Cardiac septum (tissue), 1 donor: ENCODE measurements around the gene ENTPD8. TPM values are rescaled to one million over a fixed set of nuclear protein-coding genes. Genes with fewer than 3 reads are reported as not detected.
"Not testable (repeated sequence)": the region's sequence is repeated elsewhere in the genome, so short reads cannot be mapped to it uniquely, and the experiment has no call there.

Source experiments
- DNase-seq: peaks from one replicate; pipeline ENCODE4 v3.0.0-alpha.2; 2020; ENCODE audit warnings: low spot score
- intact Hi-C: fragments of 100-400 bp; cut with DNase I; formaldehyde crosslinking; loops from one replicate; pipeline ENCODE4 v1.14.0; 2022
- total RNA-seq: library from RNA; stranded (reverse); fragmentation: NEBNext Ultra II Directional; extraction: Animal tissue kit (Norgen Biotek cat#: 25700); gene quantifications from one replicate; pipeline ENCODE4 v1.2.1, GENCODE V29; 2021
- donor health status: DM: no; HTN: no; CAD: no.

Gene ENTPD8
- total RNA-seq, 1 donor from 2014 or later = not detected

DNA sequence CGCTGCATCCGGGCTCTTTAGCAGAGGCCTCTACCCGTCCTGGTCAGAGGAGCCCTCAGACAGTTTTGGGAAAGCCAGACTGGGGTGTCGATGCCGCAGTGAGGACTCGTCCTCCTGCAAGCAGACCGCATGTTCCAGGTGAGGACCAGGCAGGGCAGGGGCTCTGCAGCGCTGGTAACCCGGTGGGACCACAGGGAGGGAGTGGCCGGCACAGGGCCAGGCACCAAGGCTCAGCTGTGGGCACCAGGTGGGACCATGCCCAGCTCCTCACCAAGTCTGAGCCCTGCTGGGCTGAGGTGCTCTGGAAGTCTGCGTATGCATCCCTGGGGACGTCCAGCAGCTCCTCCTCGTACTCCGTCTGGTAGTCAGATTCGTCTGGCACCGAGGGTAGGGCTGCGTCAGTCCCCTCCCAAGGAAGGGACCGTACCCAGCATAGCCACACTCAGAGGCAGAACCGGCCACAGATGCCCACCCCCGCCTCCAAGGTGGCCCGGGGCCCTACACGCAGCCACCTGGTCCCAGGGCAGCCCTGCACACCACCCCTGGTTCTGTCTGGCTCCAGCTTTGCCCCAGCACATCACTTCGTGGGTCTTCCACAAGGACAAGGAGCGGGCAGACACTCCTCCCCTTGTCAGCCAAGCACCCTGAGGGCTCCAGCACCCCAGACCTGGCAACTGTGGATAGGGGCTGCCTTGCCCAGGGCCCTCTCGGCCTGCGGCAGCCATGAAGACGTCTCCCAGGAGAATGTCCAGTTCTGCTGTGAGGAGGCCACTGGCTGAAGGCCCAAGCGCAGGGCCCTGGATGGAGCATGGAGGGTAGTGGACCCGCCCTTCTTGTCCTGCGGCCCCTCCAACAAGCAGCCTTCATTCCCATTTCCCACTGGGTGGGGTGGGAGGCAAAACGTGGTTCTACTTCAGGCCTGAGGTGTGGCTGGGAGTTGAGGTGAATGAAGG, 19.5 kb upstream of the ENTPD8 start:
- intact Hi-C loops = no loop called here
- DNase-seq = peak; percentile 76

DNA sequence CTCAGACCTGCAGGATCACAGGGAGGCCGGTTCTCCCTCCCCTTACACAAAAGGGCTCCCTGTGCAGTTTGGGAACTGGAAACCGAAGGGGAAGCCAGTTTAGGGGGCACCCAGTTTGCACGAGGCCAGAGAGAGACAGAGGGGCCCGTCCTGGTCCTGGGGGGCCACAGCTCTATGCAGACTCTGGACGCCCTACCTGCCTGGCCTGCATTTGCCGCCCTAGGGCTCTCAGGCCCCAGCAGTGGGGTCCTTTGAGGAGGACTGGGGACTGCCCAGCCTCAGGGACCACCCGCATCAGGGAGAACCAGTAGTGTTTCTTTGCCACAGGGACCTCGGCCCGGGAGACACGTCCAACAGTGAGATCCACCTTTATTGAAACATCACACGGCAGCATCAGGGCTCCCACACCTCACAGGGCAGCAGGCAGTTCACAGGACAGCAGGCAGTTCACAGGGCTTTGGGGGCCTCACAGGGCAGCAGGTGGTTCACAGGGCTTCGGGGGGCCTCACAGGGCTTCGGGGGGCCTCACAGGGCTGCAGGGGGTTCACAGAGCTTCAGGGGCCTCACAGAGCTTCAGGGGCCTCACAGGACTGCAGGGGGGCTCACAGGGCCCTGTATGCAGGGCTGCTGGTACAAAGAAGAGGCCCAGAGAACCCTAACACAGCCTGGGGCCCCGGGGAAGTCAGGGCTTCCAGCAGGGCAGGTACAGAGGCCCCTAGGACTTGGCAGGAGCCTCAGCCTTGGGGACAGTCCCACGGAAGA, 18.6 kb upstream of the ENTPD8 start:
- peak; percentile 64 for DNase-seq
- intact Hi-C loops = no loop called here

GRCh38 chr9:137459152-137459600, 18.0 kb upstream of the ENTPD8 start, which contains the start of gene NSMF:
NSMF (minus strand) TSS chr9:137459334; CDS start chr9:137459102, 232 bp downstream.
- peak; percentile 97 for DNase-seq
- intact Hi-C loops = no loop called here

- DNase-seq = peak; percentile 73
- intact Hi-C loops = no loop called here
Observed at GRCh38 chr9:137458194-137459151, 17.3 kb upstream of the ENTPD8 start.

GRCh38 chr9:137457406-137458193, 16.4 kb upstream of the ENTPD8 start:
- DNase-seq = peak; percentile 63
- intact Hi-C loops = no loop called here

GRCh38 chr9:137456864-137457405, 15.8 kb upstream of the ENTPD8 start:
- intact Hi-C loops = no loop called here
- peak; percentile 69 for DNase-seq

DNA sequence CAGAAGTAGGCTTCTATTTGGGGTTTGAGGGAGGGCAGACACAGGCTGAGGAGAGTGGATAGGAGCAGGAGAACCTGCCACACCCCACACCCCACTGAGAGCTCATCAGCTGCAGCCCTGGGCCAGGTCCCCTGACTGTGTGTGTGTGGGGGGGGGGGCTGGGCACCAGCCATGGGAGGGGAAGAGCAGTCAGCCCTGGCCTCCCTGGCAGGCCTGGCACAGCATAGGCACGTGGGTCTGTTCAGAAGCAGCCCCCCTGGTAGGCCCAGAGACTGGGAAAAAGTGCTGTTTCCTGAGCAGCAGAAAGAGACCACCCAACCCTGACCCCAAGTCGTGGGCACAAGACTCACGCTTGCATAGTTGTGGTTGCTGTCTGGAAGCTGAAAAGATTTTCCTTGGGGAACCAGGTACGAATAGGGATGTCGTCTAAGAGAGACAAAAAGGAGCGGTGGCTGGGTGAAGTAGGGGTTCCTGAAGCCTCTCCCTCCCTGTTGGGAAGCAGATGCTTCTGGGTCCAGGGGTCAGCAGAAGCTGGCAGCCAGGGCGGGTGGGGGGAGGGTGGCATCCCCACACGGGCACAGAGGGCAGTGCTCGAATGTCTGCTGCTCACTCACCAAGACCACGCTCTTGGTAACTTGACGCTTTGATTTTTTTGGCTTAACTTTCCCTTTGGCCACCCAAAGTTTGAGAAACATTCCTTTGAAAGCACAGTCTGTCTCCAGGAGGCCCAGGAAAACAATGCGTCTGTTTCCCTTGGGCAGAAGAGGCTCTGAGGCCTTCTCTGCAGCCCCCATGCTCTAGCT, 15.1 kb upstream of the ENTPD8 start:
- DNase-seq = peak; percentile 36
- intact Hi-C loops = no loop called here

DNA sequence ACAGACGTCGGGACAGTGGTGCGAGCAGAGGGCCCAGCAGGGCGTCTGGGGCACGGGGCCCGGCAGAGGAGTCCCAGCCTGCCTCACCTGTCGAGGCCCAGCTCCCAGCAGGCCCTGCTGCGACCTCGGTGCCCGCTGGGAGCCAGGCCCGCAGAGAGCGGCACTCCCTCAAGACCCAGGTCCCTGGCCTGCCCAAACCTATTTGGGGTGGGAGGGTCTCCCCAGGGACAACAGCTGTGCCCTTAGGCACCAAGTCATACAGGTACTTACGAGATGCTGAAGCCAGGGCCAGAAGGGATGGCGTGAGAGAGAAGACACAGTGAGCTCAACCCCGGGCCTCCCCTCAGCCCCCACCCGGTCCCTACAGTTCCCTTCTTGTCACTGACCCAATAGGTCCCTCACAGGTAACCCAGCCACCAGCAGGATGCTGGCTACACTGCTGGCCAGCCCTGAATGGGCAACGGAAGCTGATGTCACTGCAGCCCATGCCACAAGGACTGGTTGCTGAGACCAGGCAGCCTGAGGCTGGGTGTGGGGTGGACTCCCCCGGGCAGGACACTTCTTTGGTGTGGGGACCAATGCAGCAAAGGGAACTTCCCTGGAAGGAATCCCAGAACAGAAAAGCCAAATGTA, 14.3 kb upstream of the ENTPD8 start:
- intact Hi-C loops = no loop called here
- peak; percentile 69 for DNase-seq

DNA sequence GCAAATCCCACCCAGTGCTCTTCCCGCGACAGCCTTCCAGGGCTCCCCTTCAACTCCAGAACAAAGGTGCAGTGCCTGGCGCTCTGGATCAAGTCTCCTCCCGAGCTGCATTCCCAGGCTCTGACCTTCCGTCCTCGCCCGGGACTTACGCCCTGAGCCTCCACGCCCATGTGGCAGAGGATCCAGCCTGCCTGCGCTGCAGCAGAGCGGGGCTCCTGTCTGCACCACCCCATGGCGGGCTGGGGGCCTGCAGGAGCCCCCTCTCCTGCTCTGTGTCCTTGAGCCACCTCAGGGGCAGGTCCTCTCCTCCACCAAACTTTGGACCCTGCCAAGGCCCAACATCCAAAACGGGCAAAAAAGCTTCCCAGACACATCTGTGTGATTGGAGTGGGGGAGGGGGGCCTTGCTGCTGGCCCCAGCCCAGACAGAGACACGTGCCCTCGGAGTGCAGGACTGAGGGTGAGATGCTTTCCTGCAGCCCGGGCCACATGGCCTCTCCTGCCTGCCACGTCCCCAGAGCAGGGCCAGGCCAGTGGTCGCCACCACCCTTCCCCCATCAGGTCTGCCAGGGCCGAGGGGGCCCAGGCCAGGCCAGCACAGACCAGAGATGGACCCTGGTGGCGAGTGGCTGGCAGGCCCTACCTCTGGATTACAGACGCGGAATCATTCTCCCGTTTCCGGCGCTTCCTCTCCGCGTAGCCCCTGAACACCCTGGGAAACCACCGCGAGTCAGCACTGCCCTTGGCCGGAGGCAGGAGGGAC, 13.6 kb upstream of the ENTPD8 start:
- intact Hi-C loops = no loop called here
- DNase-seq = peak; percentile 73

- intact Hi-C loops = no loop called here
- peak; percentile 88 for DNase-seq
Observed at GRCh38 chr9:137454145-137454596, 13.0 kb upstream of the ENTPD8 start.

DNA sequence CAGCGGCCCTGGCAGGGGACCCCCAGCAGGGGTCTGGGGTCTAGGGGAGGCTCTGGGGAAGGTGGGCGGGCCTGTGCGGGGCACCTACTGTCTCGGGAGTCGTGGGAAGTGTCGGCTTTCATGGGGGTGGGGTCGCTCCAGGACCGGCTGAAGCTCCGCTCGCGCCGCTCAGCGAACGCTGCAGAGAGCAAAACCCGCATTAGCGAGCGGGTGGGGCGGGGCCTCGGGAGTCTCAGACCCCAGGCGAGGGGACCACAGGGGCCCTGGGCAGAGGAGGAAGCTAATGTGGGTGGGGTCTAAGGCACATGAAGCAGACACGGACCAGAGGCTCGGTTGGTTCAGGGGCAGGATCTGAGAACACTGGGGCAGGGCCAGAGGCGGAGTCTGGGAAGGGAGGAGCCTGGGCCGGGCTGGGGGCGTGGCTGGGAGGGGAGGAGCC, 12.5 kb upstream of the ENTPD8 start:
- intact Hi-C loops = no loop called here

GRCh38 chr9:137452761-137453642, 11.8 kb upstream of the ENTPD8 start:
- peak; percentile 75 for DNase-seq
- intact Hi-C loops = no loop called here

More for the DNA sequence above, 12.5 kb upstream of the ENTPD8 start:
- DNase-seq = peak; percentile 91

- intact Hi-C loops = no loop called here
- peak; percentile 50 for DNase-seq
Observed at GRCh38 chr9:137452006-137452760, 11.0 kb upstream of the ENTPD8 start.

- intact Hi-C loops = not testable (repeated sequence)
- DNase-seq = peak; percentile 5
Observed at GRCh38 chr9:137451264-137452005, 10.3 kb upstream of the ENTPD8 start.
